Body of pancreas (tissue), 4 donors: ENCODE data around the gene IL15RA.

ENCODE experiments used
- CTCF ChIP-seq, 7 experiments: fragments of 450-650 bp in 4 of 7; fragments of 200-600 bp in 3 of 7; sonication (generic) in 3 of 7; IDR thresholded peaks; one replicate each; pipeline ENCODE4 v1.5.1; 2016 to 2019; ENCODE audit warnings: antibody characterized with exemption in 7 of 7
- POLR2A ChIP-seq, 3 donors: fragments of 450-650 bp; IDR thresholded peaks; one replicate each; pipeline ENCODE4 v1.6.1; 2016; ENCODE audit warnings: antibody characterized with exemption in 3 of 3, mild to moderate bottlenecking in 2 of 3

- TF ChIP-seq CTCF (IDR thresholded peaks at IDR 0.05) (no peak), POLR2A (IDR thresholded peaks at IDR 0.05) (no peak)
These were observed 32.2 kb downstream of the IL15RA start for GRCh38 chr10:5945190-5945509.
